ENCODE results near the gene JAKMIP2. TPM values are rescaled to one million over a fixed set of nuclear protein-coding genes. Genes with fewer than 3 reads are reported as not detected.
A peak's percentile ranks its signal among the peaks of the same experiment; 100 is the strongest.

JAKMIP2 gene
- total RNA-seq, 1 experiment from 2014 or later, result 67.4 TPM

GRCh38 chr5:147628058-147628895 lies 154.3 kb downstream of the JAKMIP2 start:
- peak; percentile 95 for DNase-seq (ENCODE audit: low spot score)
- Histone ChIP-seq H3K36me3 (ENCODE audit: insufficient read depth, low read length, poor library complexity, severe bottlenecking) (peaks cover 46% of the 10 kb centered on the region), H3K27ac (ENCODE audit: low read depth, low read length, poor library complexity, severe bottlenecking) (peak overlapping the region; percentile 81), H3K9me3 (ENCODE audit: low read depth, low read length, poor library complexity, severe bottlenecking) (no peaks in the 10 kb centered on the region), H3K4me1 (ENCODE audit: insufficient read depth, low read length, poor library complexity, severe bottlenecking) (peaks cover 72% of the 10 kb centered on the region), H3K4me3 (ENCODE audit: low read depth, low read length, poor library complexity, severe bottlenecking) (peak overlapping the region; percentile 28), H3K27me3 (replicated peaks; ENCODE audit: insufficient read depth, low read depth, low read length, poor library complexity) (no peaks in the 10 kb centered on the region)
- BruUV-seq (replicated peaks), result no TSS peak
- intact Hi-C loops (cut with micrococcal nuclease; ENCODE audit: unreplicated experiment), result loop anchor here (1.0 to 5.0 kb wide), 4 partner anchors 115 to 309 kb away; no protein-coding TSS in a partner anchor
- TF ChIP-seq CTCF (conservative IDR thresholded peaks at IDR 0.05; ENCODE audit: low read depth, low read length) (peak; percentile 89), EZH2 (IDR thresholded peaks at IDR 0.05; ENCODE audit: borderline replicate concordance, low read depth, low read length, poor library complexity, severe bottlenecking) (no peak)
- ChIA-PET POLR2A (ENCODE audit: low non-redundant PET) (no interaction called here), CTCF (interaction anchor here (0.6 to 1.5 kb wide), 6 partner anchors 44 to 259 kb away, joined by 4 to 24 read pairs (median 8); partner anchors contain the start of gene JAKMIP2)

GRCh38 chr5:147626464-147626863 lies 156.1 kb downstream of the JAKMIP2 start:
- Histone ChIP-seq H3K27me3 (replicated peaks; ENCODE audit: insufficient read depth, low read depth, low read length, poor library complexity) (no peaks in the 10 kb centered on the region), H3K27ac (ENCODE audit: low read depth, low read length, poor library complexity, severe bottlenecking) (peak overlapping the region; percentile 48), H3K4me1 (ENCODE audit: insufficient read depth, low read length, poor library complexity, severe bottlenecking) (peaks cover 55% of the 10 kb centered on the region), H3K36me3 (ENCODE audit: insufficient read depth, low read length, poor library complexity, severe bottlenecking) (peaks cover 60% of the 10 kb centered on the region), H3K9me3 (ENCODE audit: low read depth, low read length, poor library complexity, severe bottlenecking) (no peaks in the 10 kb centered on the region), H3K4me3 (ENCODE audit: low read depth, low read length, poor library complexity, severe bottlenecking) (no peak overlapping the region)
- DNase-seq (ENCODE audit: low spot score), result no peak
- POLR2A ChIA-PET (ENCODE audit: low non-redundant PET), result no interaction called here
- TF ChIP-seq CTCF (conservative IDR thresholded peaks at IDR 0.05; ENCODE audit: low read depth, low read length), result no peak
- TF ChIP-seq EZH2 (IDR thresholded peaks at IDR 0.05; ENCODE audit: borderline replicate concordance, low read depth, low read length, poor library complexity, severe bottlenecking), result no peak
- BruUV-seq (replicated peaks), result no TSS peak
- intact Hi-C loops (cut with micrococcal nuclease; ENCODE audit: unreplicated experiment), result loop anchor here (5.0 kb wide), 1 partner anchor 311 kb away; no protein-coding TSS in a partner anchor
- CTCF ChIA-PET, result no interaction called here

- intact Hi-C loops (cut with micrococcal nuclease; ENCODE audit: unreplicated experiment), result no loop called here
- Histone ChIP-seq H3K36me3 (ENCODE audit: insufficient read depth, low read length, poor library complexity, severe bottlenecking) (peaks cover 87% of the 10 kb centered on the region), H3K4me3 (ENCODE audit: low read depth, low read length, poor library complexity, severe bottlenecking) (no peak overlapping the region), H3K9me3 (ENCODE audit: low read depth, low read length, poor library complexity, severe bottlenecking) (no peaks in the 10 kb centered on the region), H3K4me1 (ENCODE audit: insufficient read depth, low read length, poor library complexity, severe bottlenecking) (peaks cover 5% of the 10 kb centered on the region), H3K27ac (ENCODE audit: low read depth, low read length, poor library complexity, severe bottlenecking) (no peak overlapping the region), H3K27me3 (replicated peaks; ENCODE audit: insufficient read depth, low read depth, low read length, poor library complexity) (no peaks in the 10 kb centered on the region)
- POLR2A ChIA-PET (ENCODE audit: low non-redundant PET), result no interaction called here
- DNase-seq (ENCODE audit: low spot score), result no peak
- CTCF ChIA-PET, result no interaction called here
- no peak for TF ChIP-seq EZH2 (IDR thresholded peaks at IDR 0.05; ENCODE audit: borderline replicate concordance, low read depth, low read length, poor library complexity, severe bottlenecking)
- TF ChIP-seq CTCF (conservative IDR thresholded peaks at IDR 0.05; ENCODE audit: low read depth, low read length), result no peak
- BruUV-seq (replicated peaks), result no TSS peak
Measured at GRCh38 chr5:147621016-147621415, 161.5 kb downstream of the JAKMIP2 start.

Data from A673 (cell line).